HEK293 (cell line): ENCODE data around the gene OSTF1.

Experiments used
- CTCF ChIP-seq: fragments of 450-650 bp; formaldehyde crosslinking; IDR thresholded peaks from 2 replicates; pipeline ENCODE4 v1.5.1; 2016; ENCODE audit warnings: missing biosample characterization, missing genetic modification characterization
- MYNN ChIP-seq: fragments of 450-650 bp; formaldehyde crosslinking; IDR thresholded peaks from 2 replicates; pipeline ENCODE4 v1.5.1; 2016; ENCODE audit warnings: missing biosample characterization, missing genetic modification characterization, borderline replicate concordance
- YY1 ChIP-seq: fragments of 450-650 bp; formaldehyde crosslinking; IDR thresholded peaks from 2 replicates; pipeline ENCODE4 v1.5.1; 2018; ENCODE audit warnings: missing biosample characterization, missing genetic modification characterization
- ZEB2 ChIP-seq: fragments of 450-650 bp; formaldehyde crosslinking; IDR thresholded peaks from 2 replicates; pipeline ENCODE4 v1.5.1; 2016; ENCODE audit warnings: missing biosample characterization, missing genetic modification characterization
- ZNF148 ChIP-seq: fragments of 450-650 bp; formaldehyde crosslinking; IDR thresholded peaks from 2 replicates; pipeline ENCODE4 v1.5.0; 2017; ENCODE audit warnings: missing biosample characterization, missing genetic modification characterization, borderline replicate concordance
- ZNF175 ChIP-seq: fragments of 450-650 bp; formaldehyde crosslinking; IDR thresholded peaks from 2 replicates; pipeline ENCODE4 v1.5.1; 2016; ENCODE audit warnings: missing biosample characterization, missing genetic modification characterization
- ZNF324 ChIP-seq: fragments of 450-650 bp; formaldehyde crosslinking; IDR thresholded peaks from 2 replicates; pipeline ENCODE4 v1.5.1; 2016; ENCODE audit warnings: missing biosample characterization, missing genetic modification characterization
- ZNF624 ChIP-seq: fragments of 450-650 bp; formaldehyde crosslinking; IDR thresholded peaks from 2 replicates; pipeline ENCODE4 v1.5.1; 2017; ENCODE audit warnings: missing biosample characterization, missing genetic modification characterization
- ZXDB ChIP-seq: fragments of 450-650 bp; formaldehyde crosslinking; IDR thresholded peaks from 2 replicates; pipeline ENCODE4 v1.5.1; 2016; ENCODE audit warnings: missing biosample characterization, missing genetic modification characterization

DNA sequence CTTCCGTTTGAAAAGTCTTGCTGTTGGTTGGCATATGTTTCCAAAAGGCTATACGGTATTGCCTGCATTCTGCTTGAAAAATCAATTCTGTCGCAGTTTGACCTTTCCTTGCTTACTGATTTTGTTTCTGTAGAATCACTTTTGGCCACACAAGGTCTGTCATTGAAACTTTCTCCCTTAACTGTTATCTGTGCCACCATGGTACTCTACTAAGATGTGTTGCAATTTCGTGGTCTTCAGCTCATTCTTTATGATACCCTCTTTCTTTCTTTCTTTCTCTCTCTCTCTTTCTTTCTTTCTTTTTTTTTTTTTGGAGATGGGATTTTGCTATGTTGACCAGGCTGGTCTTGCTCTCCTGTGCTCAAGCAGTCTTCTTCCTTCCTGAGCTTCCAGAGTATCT is 4.5 kb downstream of the OSTF1 start:
- no peak for TF ChIP-seq CTCF (tag by site-specific recombination)
- no peak for TF ChIP-seq ZNF148
- TF ChIP-seq ZXDB = no peak
- no peak for TF ChIP-seq ZNF324
- no peak for TF ChIP-seq YY1 (tag by site-specific recombination)
- no peak for TF ChIP-seq ZNF624 (tag by site-specific recombination)
- TF ChIP-seq ZNF175 (tag by site-specific recombination) = no peak
- no peak for TF ChIP-seq ZEB2 (tag by site-specific recombination)
- no peak for TF ChIP-seq MYNN (tag by site-specific recombination)
